HG02759 (cell line): ENCODE results near the gene HLTF.
A peak's percentile ranks its signal among the peaks of the same experiment; 100 is the strongest.
"Not testable (repeated sequence)": the region's sequence is repeated elsewhere in the genome, so short reads cannot be mapped to it uniquely, and the experiment has no call there.

ENCODE experiments used
- ATAC-seq: cut with Tn5 transposase; IDR thresholded peaks from one replicate; pipeline ENCODE4 v1.9.1; 2021; ENCODE audit warnings: mild to moderate bottlenecking, moderate library complexity; ENCODE audit not compliant: unreplicated experiment

Gene HLTF

GRCh38 chr3:148992635-148993255 is 93.6 kb downstream of the HLTF start:
- no peak for ATAC-seq

- ATAC-seq, result peak; percentile 28
Observed at GRCh38 chr3:148992027-148992634, 94.2 kb downstream of the HLTF start.

GRCh38 chr3:148991219-148992026 is 94.9 kb downstream of the HLTF start, which contains the start of gene GYG1:
GYG1 (plus strand) TSS chr3:148991540; CDS start chr3:148991641, 101 bp downstream.
- peak; percentile 89 for ATAC-seq

- no peak for ATAC-seq
Observed at GRCh38 chr3:148990236-148990635, 96.1 kb downstream of the HLTF start.

- ATAC-seq, result not testable (repeated sequence)
Observed at GRCh38 chr3:148987551-148987950, 98.8 kb downstream of the HLTF start.

GRCh38 chr3:148981273-148981672 is 105.1 kb downstream of the HLTF start:
- ATAC-seq, result no peak
